Mesendoderm (in vitro differentiated cells): Measurements from ENCODE around the gene HOXB1.

Experiments used
- DNase-seq: peaks from one replicate; pipeline ENCODE4 v3.0.0; 2013
- H2AK5ac ChIP-seq: 2 replicates; pipeline ENCODE4 v1.6.1; 2013; ENCODE audit warnings: low read length, inconsistent platforms
- H2BK120ac ChIP-seq: 2 replicates; pipeline ENCODE4 v1.6.1; 2013; ENCODE audit warnings: low read depth, mild to moderate bottlenecking, low read length, moderate library complexity, mixed read lengths
- H2BK15ac ChIP-seq: replicated peaks from 2 replicates; pipeline ENCODE4 v1.6.1; 2013; ENCODE audit warnings: low read depth, mild to moderate bottlenecking, moderate library complexity
- H2BK5ac ChIP-seq: 2 replicates; pipeline ENCODE4 v1.6.1; 2013; ENCODE audit warnings: low read length, inconsistent platforms
- H3K18ac ChIP-seq: 2 replicates; pipeline ENCODE4 v1.6.1; 2013; ENCODE audit warnings: mild to moderate bottlenecking, low read length, mixed read lengths
- H3K23ac ChIP-seq: one replicate; pipeline ENCODE4 v1.6.1; 2013; ENCODE audit warnings: low read length
- H3K27ac ChIP-seq: 2 replicates; pipeline ENCODE4 v1.5.1; 2013; ENCODE audit warnings: low read depth, mild to moderate bottlenecking, inconsistent platforms, low read length, moderate library complexity
- H3K27me3 ChIP-seq: 2 replicates; pipeline ENCODE4 v1.6.1; 2013; ENCODE audit warnings: low read length, control low read depth, mild to moderate bottlenecking, inconsistent platforms; ENCODE audit not compliant: insufficient read depth, poor library complexity
- H3K36me3 ChIP-seq: 2 replicates; pipeline ENCODE4 v1.6.1; 2013; ENCODE audit warnings: low read length, inconsistent platforms; ENCODE audit not compliant: control insufficient read depth, insufficient read depth
- H3K4ac ChIP-seq: one replicate; pipeline ENCODE4 v1.6.1; 2013; ENCODE audit warnings: low read depth, mild to moderate bottlenecking, low read length, moderate library complexity
- H3K4me1 ChIP-seq: 2 replicates; pipeline ENCODE4 v1.6.1; 2013; ENCODE audit warnings: low read depth, low read length, inconsistent platforms; ENCODE audit not compliant: control insufficient read depth
- H3K4me2 ChIP-seq: 2 replicates; pipeline ENCODE4 v1.6.1; 2013; ENCODE audit warnings: low read length
- H3K4me3 ChIP-seq: 2 replicates; pipeline ENCODE4 v1.5.1; 2013; ENCODE audit warnings: mild to moderate bottlenecking, low read length
- H3K56ac ChIP-seq: one replicate; pipeline ENCODE4 v1.6.1; 2013; ENCODE audit warnings: low read length
- H3K79me1 ChIP-seq: 2 replicates; pipeline ENCODE4 v1.6.1; 2013; ENCODE audit warnings: low read length, inconsistent platforms
- H3K79me2 ChIP-seq: 2 replicates; pipeline ENCODE4 v1.6.1; 2013; ENCODE audit warnings: mild to moderate bottlenecking, low read length; ENCODE audit not compliant: control insufficient read depth, insufficient read depth
- H3K9ac ChIP-seq: 2 replicates; pipeline ENCODE4 v1.6.1; 2013; ENCODE audit warnings: low read length, inconsistent platforms
- H4K5ac ChIP-seq: one replicate; pipeline ENCODE4 v1.6.1; 2013; ENCODE audit warnings: low read length
- H4K8ac ChIP-seq: one replicate; pipeline ENCODE4 v1.6.1; 2013; ENCODE audit warnings: low read depth, mild to moderate bottlenecking, control low read depth, low read length, moderate library complexity
- WGBS: extraction: QIAGEN DNeasy Blood & Tissue Kit; methylation state at CpG from one replicate; pipeline ENCODE4 v1.1.7; 2013; ENCODE audit warnings: low lambda C conversion rate, missing lambda C conversion rate; ENCODE audit not compliant: insufficient coverage; ENCODE audit errors: extremely low coverage; 5-methylcytosine and 5-hydroxymethylcytosine counted together

HOXB1 gene

GRCh38 chr17:48499248-48499647 lies 31.6 kb downstream of the HOXB1 start:
- WGBS: no CpG with 5 or more reads among the region's 3 CpGs
- H3K4ac ChIP-seq: no peak overlapping the region
- no peaks in the 10 kb centered on the region for H3K4me1 ChIP-seq
- no peak overlapping the region for H3K18ac ChIP-seq
- no peaks in the 10 kb centered on the region for H3K27me3 ChIP-seq
- H4K5ac ChIP-seq: no peak overlapping the region
- H3K9ac ChIP-seq: no peak overlapping the region
- no peak overlapping the region for H4K8ac ChIP-seq
- no peak overlapping the region for H2AK5ac ChIP-seq
- H3K27ac ChIP-seq: no peak overlapping the region
- no peak overlapping the region for H2BK15ac ChIP-seq
- no peak overlapping the region for H3K56ac ChIP-seq
- H3K23ac ChIP-seq: no peak overlapping the region
- H3K36me3 ChIP-seq: no peaks in the 10 kb centered on the region
- H3K4me3 ChIP-seq: no peak overlapping the region
- no peak overlapping the region for H2BK120ac ChIP-seq
- no peak overlapping the region for H2BK5ac ChIP-seq
- H3K79me1 ChIP-seq: no peaks in the 10 kb centered on the region
- no peak for DNase-seq
- H3K79me2 ChIP-seq: no peaks in the 10 kb centered on the region
- no peak overlapping the region for H3K4me2 ChIP-seq

GRCh38 chr17:48498164-48498850 lies 32.5 kb downstream of the HOXB1 start:
- H4K5ac ChIP-seq: no peak overlapping the region
- H3K9ac ChIP-seq: no peak overlapping the region
- H3K36me3 ChIP-seq: no peaks in the 10 kb centered on the region
- no peak overlapping the region for H2AK5ac ChIP-seq
- H2BK15ac ChIP-seq: no peak overlapping the region
- no peak overlapping the region for H3K27ac ChIP-seq
- H3K56ac ChIP-seq: no peak overlapping the region
- H3K4me2 ChIP-seq: no peak overlapping the region
- no peak overlapping the region for H2BK120ac ChIP-seq
- no peaks in the 10 kb centered on the region for H3K79me1 ChIP-seq
- no peaks in the 10 kb centered on the region for H3K79me2 ChIP-seq
- H3K23ac ChIP-seq: no peak overlapping the region
- no peak overlapping the region for H3K4me3 ChIP-seq
- H4K8ac ChIP-seq: no peak overlapping the region
- DNase-seq: peak; percentile 54
- no CpG with 5 or more reads among the region's 6 CpGs for WGBS
- peaks cover 3% of the 10 kb centered on the region for H3K27me3 ChIP-seq
- no peaks in the 10 kb centered on the region for H3K4me1 ChIP-seq
- H2BK5ac ChIP-seq: no peak overlapping the region
- H3K18ac ChIP-seq: no peak overlapping the region
- no peak overlapping the region for H3K4ac ChIP-seq

GRCh38 chr17:48497103-48497502 lies 33.7 kb downstream of the HOXB1 start:
- no peak overlapping the region for H2BK5ac ChIP-seq
- H4K5ac ChIP-seq: no peak overlapping the region
- DNase-seq: peak; percentile 58
- H3K4me1 ChIP-seq: no peaks in the 10 kb centered on the region
- no peak overlapping the region for H3K23ac ChIP-seq
- H3K79me2 ChIP-seq: no peaks in the 10 kb centered on the region
- peaks cover 7% of the 10 kb centered on the region for H3K27me3 ChIP-seq
- no CpG with 5 or more reads among the region's 2 CpGs for WGBS
- no peak overlapping the region for H3K56ac ChIP-seq
- H3K4ac ChIP-seq: no peak overlapping the region
- no peak overlapping the region for H2AK5ac ChIP-seq
- H4K8ac ChIP-seq: no peak overlapping the region
- H3K18ac ChIP-seq: no peak overlapping the region
- no peak overlapping the region for H3K4me3 ChIP-seq
- H3K27ac ChIP-seq: no peak overlapping the region
- H3K9ac ChIP-seq: no peak overlapping the region
- no peaks in the 10 kb centered on the region for H3K36me3 ChIP-seq
- no peak overlapping the region for H3K4me2 ChIP-seq
- H3K79me1 ChIP-seq: no peaks in the 10 kb centered on the region
- H2BK15ac ChIP-seq: no peak overlapping the region
- no peak overlapping the region for H2BK120ac ChIP-seq

- H3K4me1 ChIP-seq: no peaks in the 10 kb centered on the region
- H3K4me2 ChIP-seq: no peak overlapping the region
- H3K56ac ChIP-seq: no peak overlapping the region
- H2BK120ac ChIP-seq: no peak overlapping the region
- H3K18ac ChIP-seq: no peak overlapping the region
- H4K5ac ChIP-seq: no peak overlapping the region
- no peak overlapping the region for H3K23ac ChIP-seq
- no peak overlapping the region for H4K8ac ChIP-seq
- peaks cover 7% of the 10 kb centered on the region for H3K27me3 ChIP-seq
- H3K79me1 ChIP-seq: no peaks in the 10 kb centered on the region
- H3K9ac ChIP-seq: no peak overlapping the region
- H3K36me3 ChIP-seq: no peaks in the 10 kb centered on the region
- H2BK15ac ChIP-seq: no peak overlapping the region
- H2BK5ac ChIP-seq: no peak overlapping the region
- DNase-seq: no peak
- no peak overlapping the region for H3K4me3 ChIP-seq
- no peak overlapping the region for H3K4ac ChIP-seq
- no peak overlapping the region for H3K27ac ChIP-seq
- H2AK5ac ChIP-seq: no peak overlapping the region
- H3K79me2 ChIP-seq: no peaks in the 10 kb centered on the region
- WGBS: no CpG with 5 or more reads among the region's 8 CpGs
These were observed 36.5 kb downstream of the HOXB1 start for GRCh38 chr17:48494335-48494734.

- Histone ChIP-seq H3K36me3 (no peaks in the 10 kb centered on the region), H4K5ac (no peak overlapping the region), H2BK15ac (no peak overlapping the region), H3K4me1 (no peaks in the 10 kb centered on the region), H3K4me3 (no peak overlapping the region), H3K4me2 (peak overlapping the region; percentile 63), H3K79me1 (no peaks in the 10 kb centered on the region), H3K4ac (no peak overlapping the region), H2BK120ac (no peak overlapping the region), H3K56ac (peak overlapping the region; percentile 44), H3K27me3 (peaks cover 7% of the 10 kb centered on the region), H3K18ac (no peak overlapping the region), H3K27ac (no peak overlapping the region), H3K23ac (peak overlapping the region; percentile 11), H2AK5ac (no peak overlapping the region), H4K8ac (no peak overlapping the region), H3K79me2 (no peaks in the 10 kb centered on the region), H2BK5ac (no peak overlapping the region), H3K9ac (no peak overlapping the region)
- DNase-seq: no peak
- no CpG with 5 or more reads among the region's 53 CpGs for WGBS
These were observed 38.2 kb downstream of the HOXB1 start for GRCh38 chr17:48492401-48493298.
